ENCODE data around the gene IFNW1.

- TF ChIP-seq EZH2 (IDR thresholded peaks at IDR 0.05; ENCODE audit: insufficient read depth, poor library complexity, severe bottlenecking) (no peak), EZH2phosphoT487 (IDR thresholded peaks at IDR 0.05; ENCODE audit: insufficient read depth, low read depth) (no peak)
These were observed 33.0 kb upstream of the IFNW1 start for GRCh38 chr9:21174671-21175070.
